Activated CD4-positive, CD25-positive, alpha-beta regulatory T cell treated with anti-CD3 and anti-CD28 coated beads, Interleukin-2, amount 50 U/mL, for 72 hours (primary cell): ENCODE measurements around the gene GRIA2.
"Not testable (repeated sequence)": the region's sequence is repeated elsewhere in the genome, so short reads cannot be mapped to it uniquely, and the experiment has no call there.

Experiments
- DNase-seq: peaks from one replicate; pipeline ENCODE4 v3.0.0; 2021

GRIA2 gene

DNA sequence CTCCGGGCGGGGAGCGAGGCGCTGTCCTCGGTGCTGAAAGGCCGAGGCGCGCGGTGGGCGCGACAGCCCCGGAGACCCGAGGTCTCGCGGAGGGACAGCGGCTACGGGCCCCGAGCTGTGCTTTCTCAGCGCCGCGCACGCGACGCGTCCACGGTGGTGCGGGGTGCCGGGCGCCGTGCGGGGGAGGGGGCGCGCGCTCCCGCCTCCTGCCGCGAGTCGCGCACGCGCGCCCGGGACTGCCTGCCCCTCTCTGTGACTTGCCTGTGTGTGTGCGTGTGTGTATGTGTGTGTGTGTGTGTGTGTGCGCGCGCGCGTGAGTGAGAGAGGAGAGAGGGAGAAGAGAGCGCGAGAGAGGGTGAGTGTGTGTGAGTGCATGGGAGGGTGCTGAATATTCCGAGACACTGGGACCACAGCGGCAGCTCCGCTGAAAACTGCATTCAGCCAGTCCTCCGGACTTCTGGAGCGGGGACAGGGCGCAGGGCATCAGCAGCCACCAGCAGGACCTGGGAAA, at the start of gene GRIA2:
TSS of gene GRIA2 (plus strand) at position 358 of the 511 bp plus-strand sequence. CDS start 315 bp downstream, outside the sequence.
- DNase-seq, result no peak

DNA sequence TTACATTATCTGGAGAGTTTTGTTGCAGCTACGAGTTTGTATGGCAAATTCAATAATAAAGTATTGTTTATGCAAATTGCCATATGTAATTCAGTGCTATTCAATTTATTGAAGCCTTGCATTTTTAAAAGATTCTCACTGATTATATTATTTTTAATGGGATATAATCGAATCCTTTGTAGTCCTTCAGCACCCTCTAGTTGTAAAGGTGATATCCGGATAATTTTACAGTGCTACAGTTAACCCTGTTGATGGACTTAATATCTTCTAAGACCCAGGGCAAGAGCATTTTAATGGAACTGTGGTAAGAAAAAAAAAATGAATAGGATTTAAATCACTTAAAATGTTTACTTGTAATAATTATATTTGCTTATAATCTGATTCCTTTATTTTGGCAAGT, 48.5 kb upstream of the GRIA2 start:
- no peak for DNase-seq

DNA sequence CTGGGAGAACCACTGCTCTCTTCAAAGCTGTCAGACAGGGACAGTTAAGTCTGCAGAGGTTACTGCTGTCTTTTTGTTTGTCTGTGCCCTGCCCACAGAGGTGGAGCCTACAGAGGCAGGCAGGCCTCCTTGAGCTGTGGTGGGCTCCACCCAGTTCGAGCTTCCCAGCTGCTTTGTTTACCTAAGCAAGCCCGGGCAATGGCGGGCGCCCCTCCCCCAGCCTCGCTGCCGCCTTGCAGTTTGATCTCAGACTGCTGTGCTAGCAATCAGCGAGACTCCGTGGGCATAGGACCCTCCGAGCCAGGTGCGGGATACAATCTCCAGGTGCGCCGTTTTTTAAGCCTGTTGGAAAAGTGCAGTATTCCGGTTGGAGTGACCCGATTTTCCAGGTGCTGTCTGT, 40.3 kb upstream of the GRIA2 start:
- DNase-seq, result not testable (repeated sequence)

DNA sequence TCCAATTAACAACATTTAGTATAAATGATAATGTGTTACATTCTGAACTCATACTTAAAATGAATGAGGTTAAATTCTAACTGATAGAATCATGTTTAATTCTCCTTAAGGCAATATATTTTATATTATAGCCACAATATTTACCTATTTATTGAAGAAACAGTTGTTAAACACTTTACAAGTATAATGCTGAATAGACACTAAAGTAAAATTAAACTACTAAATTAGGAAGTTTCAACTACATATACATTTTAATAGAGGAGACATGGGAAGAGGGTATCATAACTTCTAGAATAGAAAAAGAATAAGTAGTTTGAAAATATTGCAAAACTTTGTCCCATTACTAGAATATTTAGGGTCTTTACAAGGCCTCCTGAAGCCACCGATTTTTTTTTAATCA, 36.2 kb upstream of the GRIA2 start:
- DNase-seq, result no peak

DNA sequence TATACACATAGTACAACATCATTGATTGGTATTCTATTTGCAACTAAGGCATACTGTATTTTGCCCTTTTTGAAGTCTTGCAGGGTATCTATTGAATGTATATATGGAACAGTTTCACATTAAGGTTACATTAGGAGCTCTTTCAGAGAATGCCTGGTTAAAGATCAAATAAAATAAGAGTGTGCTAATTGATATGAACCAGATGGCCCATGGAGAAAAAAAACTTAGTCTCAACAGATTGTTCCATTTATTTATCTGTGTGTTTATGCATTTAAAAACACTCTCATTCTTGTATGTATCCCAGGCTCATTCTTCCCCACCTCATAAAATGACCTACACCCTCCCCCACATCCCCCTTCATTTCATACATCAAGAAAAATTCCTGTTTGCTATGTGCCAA, 35.2 kb upstream of the GRIA2 start:
- DNase-seq, result no peak

DNA sequence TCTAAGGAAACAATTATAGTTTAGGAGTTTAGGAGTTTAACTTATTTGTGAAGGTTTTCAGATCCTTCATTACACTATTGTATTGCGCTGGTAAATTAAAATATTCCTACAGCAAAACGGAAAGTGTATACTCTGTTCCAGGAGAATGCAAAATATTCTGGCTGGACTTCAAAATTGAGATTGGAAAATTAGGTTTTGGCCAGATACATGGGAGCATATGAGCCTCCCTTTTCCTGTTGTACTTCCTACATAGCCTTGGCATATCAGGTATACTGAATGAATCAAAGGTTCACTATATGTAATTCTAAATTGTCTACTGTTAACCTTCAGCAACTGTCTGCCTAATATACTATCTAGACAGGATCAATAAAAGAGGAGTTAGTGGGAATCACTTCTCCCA, 25.2 kb upstream of the GRIA2 start:
- DNase-seq, result no peak

DNA sequence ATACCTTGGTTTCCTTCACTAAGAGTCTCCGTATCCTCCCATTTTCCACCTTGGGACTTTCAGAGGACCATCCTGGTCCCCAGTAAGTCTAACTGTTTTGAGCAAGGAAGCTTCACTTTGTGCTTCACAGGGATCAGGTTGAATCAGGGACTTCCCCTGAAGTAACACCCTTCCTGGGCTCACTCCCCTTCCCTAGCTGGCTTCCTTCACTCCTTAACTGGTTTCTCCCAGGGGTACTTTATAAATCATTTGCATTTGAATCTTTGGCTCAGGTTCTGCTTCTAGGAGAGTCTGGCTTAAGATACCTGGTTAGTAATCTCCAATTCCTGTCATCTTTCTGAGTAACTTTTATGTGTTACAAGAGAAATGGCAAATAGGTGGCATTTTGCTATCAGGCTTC, 24.5 kb upstream of the GRIA2 start:
- no peak for DNase-seq

DNA sequence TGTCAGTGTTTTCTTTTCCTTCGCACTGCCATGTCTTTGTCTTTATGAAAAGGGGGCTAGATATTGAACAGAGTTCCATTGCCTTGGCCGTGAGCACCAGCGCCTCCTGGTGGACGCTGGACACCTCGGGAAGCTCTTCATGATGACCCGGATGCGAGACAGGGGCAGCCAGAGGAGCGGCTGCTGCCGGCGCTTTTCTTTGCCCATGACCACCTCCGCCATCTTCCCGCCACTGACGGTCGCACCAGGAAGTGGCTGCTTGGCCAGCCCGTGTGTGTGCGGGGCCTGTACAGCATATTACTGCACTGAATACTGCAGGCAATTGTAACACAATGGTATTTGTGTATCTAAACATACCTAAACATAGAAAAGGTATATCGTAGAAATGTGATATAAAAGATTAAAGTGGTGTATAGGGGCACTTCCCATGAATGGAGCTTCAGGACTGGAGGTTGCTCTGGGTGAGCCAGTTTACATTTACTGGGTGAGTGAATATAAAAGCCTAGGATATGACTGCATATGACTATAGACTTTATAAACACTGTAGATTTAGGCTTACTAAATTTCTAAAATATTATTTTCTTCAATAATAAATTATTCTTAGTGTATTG, 15.8 kb upstream of the GRIA2 start:
- no peak for DNase-seq

DNA sequence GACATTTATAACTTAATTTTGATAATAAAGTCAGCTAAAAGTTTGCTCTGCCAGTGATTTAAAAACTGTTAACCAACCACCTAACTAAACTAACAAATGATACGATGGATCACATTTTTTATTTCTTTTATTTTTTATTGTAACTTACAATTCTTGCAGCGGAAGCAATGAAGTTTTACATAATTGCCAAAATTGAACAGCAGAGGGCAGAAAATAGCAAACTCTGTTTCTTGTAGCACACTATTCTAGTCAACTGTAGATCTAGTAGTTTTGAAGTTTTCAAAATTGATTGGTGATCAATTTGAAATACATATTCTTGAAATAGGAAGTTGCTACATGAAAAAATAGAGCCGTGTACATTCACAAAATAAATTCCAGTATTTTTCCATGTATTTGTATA, 2.8 kb upstream of the GRIA2 start:
- no peak for DNase-seq

DNA sequence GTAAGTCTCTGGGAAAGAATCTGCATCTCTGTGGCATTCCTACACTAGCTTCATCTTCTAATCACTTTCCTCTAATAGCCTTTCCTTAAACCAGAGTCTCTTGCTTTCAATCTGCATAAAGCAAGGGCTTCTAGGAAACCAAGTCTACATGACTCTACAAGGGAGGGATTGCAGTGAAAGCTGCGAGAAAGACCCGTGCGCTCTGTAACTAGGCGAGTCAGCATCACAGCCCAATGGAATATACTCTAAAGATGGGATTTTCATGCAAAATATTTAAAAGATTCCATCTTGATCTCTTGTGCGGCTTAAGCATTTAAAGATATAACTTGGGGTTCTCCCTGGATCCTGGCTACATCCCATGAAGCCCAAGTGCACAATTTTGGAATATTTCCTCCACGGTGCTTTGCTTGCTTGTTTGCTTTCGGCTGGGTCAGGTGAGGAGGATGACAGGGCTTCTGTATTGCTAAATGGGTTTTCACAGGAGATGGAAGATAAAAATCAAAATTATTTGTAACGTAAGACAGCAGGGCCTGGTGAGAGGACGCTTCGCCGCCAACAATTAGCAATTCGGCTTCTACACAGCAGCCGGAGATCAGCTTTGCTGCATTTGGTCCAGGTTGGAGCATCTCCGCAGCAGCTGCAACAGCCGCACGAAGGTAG, 687 bp upstream of the GRIA2 start:
- no peak for DNase-seq

DNA sequence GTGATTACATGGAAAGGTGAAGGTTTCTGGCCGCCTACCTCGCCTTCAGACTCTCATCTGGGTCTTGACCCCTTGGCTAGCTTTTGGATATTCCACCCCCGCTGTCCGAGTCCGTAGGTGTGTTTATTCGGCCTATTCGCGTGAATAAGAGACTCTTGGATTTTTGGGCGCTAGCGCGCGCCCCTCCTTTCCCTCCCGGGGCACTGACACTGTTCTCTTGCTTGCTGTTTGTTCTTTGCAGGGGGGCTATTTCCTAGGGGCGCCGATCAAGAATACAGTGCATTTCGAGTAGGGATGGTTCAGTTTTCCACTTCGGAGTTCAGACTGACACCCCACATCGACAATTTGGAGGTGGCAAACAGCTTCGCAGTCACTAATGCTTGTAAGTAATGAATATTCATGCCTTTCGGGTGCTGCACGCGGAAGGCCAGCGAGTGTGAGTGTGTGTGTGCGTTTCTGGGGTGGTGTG, 932 bp downstream of the GRIA2 start:
- no peak for DNase-seq

DNA sequence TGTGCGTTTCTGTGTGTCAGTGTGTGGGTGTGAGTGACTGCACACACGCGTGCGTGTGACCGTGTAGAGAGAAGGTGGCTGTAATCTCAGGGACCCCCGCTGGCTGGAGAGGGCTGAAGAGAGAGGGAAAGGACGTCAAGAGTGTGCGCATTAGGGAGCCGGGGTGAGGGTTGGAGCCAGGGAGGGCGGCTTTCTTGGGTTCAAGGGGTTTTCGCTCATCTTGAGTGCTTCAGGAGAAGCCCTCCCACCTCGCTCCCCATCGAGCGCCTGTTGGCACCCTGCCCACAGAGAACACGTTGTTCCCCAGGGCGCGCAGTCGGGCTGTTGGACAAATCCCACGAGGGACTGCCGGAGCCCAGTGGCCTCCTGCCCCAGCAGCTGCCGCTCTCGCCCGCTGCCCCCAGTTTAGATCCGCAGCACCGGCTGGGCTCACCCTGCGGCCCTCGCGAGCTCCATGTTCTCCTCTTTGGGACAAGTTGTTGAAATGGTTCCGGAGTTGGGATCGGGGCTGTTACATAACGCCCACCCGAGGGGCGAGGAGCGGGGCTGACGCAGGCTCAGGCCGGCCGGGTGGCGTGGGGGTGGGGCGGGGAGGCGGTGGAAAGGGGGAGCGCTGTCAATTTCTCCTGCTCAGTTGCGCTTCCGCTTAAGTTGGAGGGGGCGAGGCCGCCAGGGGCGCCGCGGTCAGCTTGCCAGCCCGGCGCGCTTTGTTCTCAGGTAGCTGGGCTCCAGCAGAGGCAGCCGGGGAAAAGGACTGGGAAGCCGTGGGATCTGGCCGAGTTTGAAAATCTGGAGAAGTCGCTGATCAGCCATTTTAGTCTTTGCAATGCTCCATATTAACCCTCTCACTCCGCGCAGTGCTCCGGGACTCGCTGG, 1.6 kb downstream of the GRIA2 start:
- no peak for DNase-seq

DNA sequence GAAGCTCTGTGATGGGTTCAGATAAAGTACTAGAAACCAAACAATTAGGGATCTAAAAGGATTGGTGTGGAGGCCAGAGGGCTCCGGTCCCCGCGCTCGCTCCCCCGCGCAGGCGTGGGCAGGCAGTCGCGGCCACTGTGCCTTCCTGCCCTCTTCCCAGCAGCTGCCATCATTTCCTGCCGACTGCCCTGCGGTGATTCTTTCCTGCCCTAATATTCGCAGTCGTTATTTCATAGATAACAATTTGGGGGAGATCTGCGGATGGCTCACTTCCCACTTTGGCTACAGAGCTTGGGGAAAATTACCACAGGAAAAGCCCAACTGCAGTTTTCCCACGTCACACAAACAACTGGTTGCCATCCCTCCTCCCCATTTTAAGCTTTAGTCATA, 2.2 kb downstream of the GRIA2 start:
- DNase-seq, result no peak

DNA sequence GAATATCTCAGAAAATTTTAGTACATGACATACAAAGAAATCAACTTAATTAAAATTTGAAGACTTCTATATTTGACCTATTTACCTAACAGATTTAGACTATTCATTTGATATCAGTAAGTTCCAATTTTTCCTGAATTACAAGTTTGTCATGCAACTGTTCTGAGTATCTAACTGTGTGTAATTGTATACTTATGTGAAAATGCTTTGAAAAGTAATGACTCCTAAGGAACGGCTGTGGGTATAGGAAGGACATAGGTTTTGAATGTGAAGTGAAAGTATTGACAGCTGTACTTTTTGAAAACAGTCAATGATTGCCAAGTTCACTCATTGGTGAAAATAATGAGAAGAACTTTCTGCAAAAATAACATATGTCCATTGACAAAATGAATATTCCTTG, 2.9 kb downstream of the GRIA2 start:
- DNase-seq, result no peak

DNA sequence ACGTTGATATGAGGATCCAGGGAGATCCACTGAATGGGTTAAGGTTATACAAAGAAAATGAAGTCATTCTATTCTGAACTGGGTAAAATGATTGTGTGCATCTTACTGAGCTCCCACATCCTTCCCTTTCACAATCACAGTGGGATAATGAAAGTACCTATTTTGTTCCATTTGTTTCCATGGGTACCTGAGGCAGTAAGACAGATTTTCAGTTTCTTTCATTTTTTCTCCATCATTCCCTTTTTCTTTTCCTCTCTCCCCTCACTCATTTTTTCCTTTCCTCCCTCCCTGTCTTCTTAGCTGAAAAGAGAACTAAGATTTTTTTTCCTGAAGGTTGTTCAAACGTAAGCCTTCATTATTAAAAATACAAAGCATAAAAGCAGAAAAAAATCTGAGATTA, 4.6 kb downstream of the GRIA2 start:
- DNase-seq, result no peak

DNA sequence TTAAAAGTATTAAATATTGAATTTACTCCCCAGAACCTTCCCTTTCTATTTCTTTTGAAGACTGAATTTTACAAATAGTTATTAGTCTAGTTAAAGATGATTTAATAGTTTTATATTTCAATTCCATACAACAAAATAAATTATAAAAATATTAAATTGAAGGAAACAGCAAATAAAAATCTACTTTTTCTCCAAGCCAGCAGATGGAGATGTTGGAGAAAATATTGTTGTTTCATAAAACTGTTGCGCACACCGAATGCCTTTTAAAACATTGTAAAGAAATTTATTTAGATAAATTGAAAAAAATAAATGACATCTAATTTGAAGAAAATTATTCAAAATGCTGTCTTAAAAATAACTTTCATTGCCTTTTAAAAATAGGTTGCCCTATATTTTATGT, 5.5 kb downstream of the GRIA2 start:
- no peak for DNase-seq

DNA sequence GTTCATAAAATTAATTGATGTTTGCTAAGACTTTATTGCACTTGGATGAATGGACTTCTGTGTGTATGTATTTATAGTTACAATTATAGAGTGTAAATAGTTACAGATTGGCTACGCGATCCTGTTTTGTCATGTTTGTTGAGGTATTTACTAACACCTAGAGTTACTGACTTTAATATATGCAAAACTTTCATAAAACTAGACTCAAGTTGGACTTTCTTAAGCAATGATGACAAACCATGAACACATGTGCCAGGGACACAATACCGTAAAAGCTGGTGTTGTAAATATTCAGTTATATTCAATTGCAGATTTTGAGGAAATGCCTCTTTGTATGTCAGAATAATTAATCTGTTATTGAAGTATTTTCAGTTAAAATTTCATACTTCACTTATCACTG, 6.1 kb downstream of the GRIA2 start:
- DNase-seq, result no peak

DNA sequence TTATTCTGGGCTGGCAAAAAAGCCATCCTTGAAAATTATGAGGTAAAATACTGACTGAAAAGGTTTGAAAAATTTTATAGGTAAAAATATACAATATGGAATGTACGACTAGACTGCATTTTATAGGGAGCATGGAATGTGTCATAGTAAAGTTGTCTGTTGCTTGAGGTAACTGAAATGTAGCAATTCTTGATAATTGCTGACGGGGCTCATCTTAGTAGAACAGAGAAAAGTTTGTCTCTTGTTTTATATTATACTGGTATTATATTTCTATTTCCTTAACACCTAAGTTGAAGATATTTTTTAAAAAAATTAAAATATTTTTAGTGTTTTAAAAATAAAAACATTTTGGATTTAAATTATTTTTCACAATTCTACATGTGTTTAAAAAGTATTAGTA, 11.0 kb downstream of the GRIA2 start:
- no peak for DNase-seq

DNA sequence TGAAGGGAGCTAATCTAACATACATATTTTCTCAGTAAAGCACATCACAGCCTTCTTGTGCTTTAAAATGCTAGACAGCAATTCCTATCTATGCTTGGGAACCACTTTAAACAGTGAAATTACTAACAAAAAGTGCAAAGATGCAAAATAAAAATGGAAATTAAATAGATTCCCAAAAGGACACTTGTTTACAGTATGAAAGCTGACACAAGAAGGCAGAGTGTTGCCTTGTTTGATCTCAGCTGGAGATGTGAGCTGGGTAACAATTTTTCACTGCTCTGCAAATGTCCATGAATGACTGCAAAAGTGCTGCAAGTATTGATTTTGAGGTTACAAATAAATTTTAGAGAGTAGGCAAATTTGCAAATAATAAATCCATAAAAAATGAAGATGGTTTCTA, 22.3 kb downstream of the GRIA2 start:
- no peak for DNase-seq

DNA sequence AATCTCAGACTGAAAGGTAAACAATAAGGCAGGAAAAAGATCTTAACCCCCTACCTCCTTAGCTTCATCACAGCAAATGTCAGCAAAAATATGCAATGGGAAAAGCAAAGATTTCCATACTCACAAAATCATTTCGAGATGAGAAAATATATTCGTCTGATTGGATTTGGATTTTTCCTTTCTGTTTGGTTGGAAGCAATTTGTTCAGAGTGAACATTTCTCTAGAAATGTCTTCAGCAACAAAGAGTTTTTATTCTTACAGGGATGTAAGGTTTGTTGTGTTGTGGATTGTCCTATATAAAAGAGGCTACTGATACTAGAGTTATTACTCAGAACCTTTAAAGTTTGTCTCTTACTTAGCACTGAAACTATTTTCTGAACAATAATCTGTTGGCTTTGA, 23.8 kb downstream of the GRIA2 start:
- DNase-seq, result no peak

DNA sequence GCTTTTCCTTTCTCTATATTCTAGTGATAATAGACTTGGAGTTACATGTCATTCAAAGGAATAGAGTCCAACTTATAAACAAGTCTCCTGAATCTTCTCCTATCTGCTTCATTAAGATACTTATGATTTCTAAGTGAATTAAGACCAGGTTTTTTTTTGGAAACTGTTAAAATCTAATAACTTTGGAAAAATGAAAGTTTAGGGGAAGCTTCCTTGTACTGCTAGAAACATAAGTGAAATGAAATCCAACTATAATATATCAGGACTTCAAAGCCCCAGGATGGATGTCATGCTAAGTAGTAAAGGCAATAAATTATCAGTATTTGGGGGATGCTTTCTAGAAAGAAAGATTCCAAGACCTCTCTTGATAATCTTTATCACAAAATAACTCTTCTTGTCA, 24.8 kb downstream of the GRIA2 start:
- no peak for DNase-seq

DNA sequence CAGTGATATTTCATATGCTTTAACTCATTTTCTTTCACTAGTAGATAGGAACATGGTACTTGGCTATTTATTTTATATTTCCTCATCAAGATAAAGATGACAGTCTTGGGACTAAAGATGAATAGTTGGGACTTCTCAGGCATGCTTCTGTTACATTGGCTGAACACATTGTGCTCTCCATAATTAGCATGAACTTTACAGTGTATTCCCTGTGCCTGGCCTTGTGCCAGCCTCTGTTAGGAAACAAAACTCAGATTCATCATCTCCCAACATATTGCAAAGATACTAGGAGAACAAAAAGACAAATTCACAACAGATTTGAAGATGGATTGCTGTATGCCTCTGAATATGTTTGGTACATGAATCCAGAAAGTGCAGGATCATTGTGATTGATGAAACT, 26.4 kb downstream of the GRIA2 start:
- no peak for DNase-seq

DNA sequence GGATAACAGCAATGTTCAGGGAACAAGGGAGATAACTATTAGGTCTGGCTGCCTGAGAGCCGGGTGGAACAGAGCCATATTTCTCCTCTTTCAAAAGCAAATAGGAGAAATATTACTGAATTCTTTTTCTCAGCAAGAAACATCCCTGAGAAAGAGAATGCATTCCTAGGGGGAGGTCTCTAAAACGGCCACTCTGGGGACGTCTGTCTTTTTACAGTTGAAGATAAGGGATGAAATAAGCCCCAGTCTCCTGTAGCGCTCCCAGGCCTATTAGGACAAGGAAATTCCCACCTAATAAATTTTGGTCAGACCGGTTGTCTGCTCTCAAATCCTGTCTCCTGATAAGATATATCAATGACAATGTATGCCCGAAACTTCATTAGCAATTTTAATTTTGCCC, 37.6 kb downstream of the GRIA2 start:
- not testable (repeated sequence) for DNase-seq

DNA sequence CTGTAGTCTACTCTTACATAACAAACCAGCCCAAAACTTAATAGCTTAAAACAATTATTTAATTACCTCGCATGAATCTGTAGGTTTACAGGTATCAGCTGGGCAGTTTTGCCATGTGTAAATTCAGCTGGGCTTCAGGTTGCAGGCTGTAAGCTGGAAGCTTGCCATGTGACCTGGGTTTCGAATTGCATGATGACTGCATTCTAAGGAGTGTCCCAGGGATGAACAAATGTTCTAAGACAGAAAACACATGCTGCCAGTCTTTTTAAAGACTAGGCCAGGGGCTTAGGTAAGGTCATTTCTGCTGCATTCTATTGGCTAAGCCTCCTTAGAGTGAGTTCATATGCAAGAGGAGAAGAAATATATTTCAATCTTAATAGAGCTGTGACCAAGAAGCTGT, 44.8 kb downstream of the GRIA2 start:
- no peak for DNase-seq
